IMR-90 (cell line): ENCODE results near the gene SDR39U1. TPM values are rescaled to one million over a fixed set of nuclear protein-coding genes. Genes with fewer than 3 reads are reported as not detected.

ENCODE experiments used
- ATAC-seq: fragments of 200-7000 bp; cut with Tn5 transposase; 2 replicates; pipeline ENCODE4 v1.9.1; 2020; ENCODE audit warnings: low read depth, mild to moderate bottlenecking, moderate library complexity
- Bru-seq: library from RNA; stranded (reverse); fragments of 400-500 nt; gene quantifications from one replicate; lab custom pipeline; 2021; lab: Mats Ljungman, UMichigan
- BruChase-seq, 2 experiments: library from RNA; stranded (reverse); fragments of 400-500 nt; gene quantifications; one replicate each; lab custom pipeline; 2021; lab: Mats Ljungman, UMichigan
- BruUV-seq: library from RNA; stranded (reverse); fragments of 400-500 nt; replicated peaks from 2 replicates; lab custom pipeline; 2021; lab: Mats Ljungman, UMichigan
- CTCF ChIA-PET: fragments of 300-600 bp; formaldehyde crosslinking; extraction: SDS; loops from one replicate; lab custom pipeline; 2021; ENCODE audit warnings: antibody characterized with exemption; lab: Yijun Ruan, JAX
- POLR2A ChIA-PET: fragments of 300-600 bp; sonication (Branson Sonifier 250); formaldehyde crosslinking; loops from one replicate; lab custom pipeline; 2022; ENCODE audit warnings: antibody characterized with exemption; ENCODE audit not compliant: unreplicated experiment; lab: Charles Lee
- DNase-seq: peaks from one replicate; pipeline ENCODE4 v3.0.0; 2013
- H2AFZ ChIP-seq: replicated peaks from 2 replicates; pipeline ENCODE3; 2013; ENCODE audit warnings: low read length, mild to moderate bottlenecking; ENCODE audit not compliant: poor library complexity
- H2AK5ac ChIP-seq: 2 replicates; pipeline ENCODE4 v1.6.1; 2013; ENCODE audit warnings: low read depth, low read length, inconsistent platforms
- H2AK9ac ChIP-seq: replicated peaks from 2 replicates; pipeline ENCODE3; 2013; ENCODE audit warnings: mild to moderate bottlenecking, low read depth, low read length, moderate library complexity; ENCODE audit not compliant: poor library complexity
- H2BK120ac ChIP-seq: 2 replicates; pipeline ENCODE4 v1.6.1; 2013; ENCODE audit warnings: low read depth, low read length, inconsistent platforms
- H2BK15ac ChIP-seq: 3 replicates; pipeline ENCODE4 v1.6.1; 2013; ENCODE audit warnings: low read depth, low read length, inconsistent platforms
- H2BK20ac ChIP-seq: 2 replicates; pipeline ENCODE4 v1.6.1; 2013; ENCODE audit warnings: low read depth, mild to moderate bottlenecking, inconsistent platforms, low read length, moderate library complexity
- H2BK5ac ChIP-seq: 2 replicates; pipeline ENCODE4 v1.6.1; 2013; ENCODE audit warnings: mild to moderate bottlenecking, low read depth, low read length, inconsistent platforms; ENCODE audit not compliant: poor library complexity, severe bottlenecking
- H3K14ac ChIP-seq: replicated peaks from 2 replicates; pipeline ENCODE4 v1.6.1; 2013; ENCODE audit warnings: low read depth, low read length, inconsistent platforms
- H3K18ac ChIP-seq: 2 replicates; pipeline ENCODE4 v1.6.1; 2013; ENCODE audit warnings: low read depth, low read length, control low read depth
- H3K23ac ChIP-seq: 2 replicates; pipeline ENCODE4 v1.6.1; 2013; ENCODE audit warnings: low read depth, low read length, inconsistent platforms
- H3K27ac ChIP-seq: 2 replicates; pipeline ENCODE4 v1.5.1; 2013; ENCODE audit warnings: mild to moderate bottlenecking, control low read depth, low read length; ENCODE audit not compliant: insufficient read depth
- H3K27me3 ChIP-seq: 2 replicates; pipeline ENCODE4 v1.6.1; 2013; ENCODE audit warnings: low read length; ENCODE audit not compliant: control insufficient read depth, insufficient read depth
- H3K36me3 ChIP-seq: 2 replicates; pipeline ENCODE4 v1.6.1; 2013; ENCODE audit warnings: low read length, mixed read lengths; ENCODE audit not compliant: control insufficient read depth, insufficient read depth
- H3K4ac ChIP-seq: 2 replicates; pipeline ENCODE4 v1.6.1; 2013; ENCODE audit warnings: low read depth, low read length, inconsistent platforms
- H3K4me1 ChIP-seq: 2 replicates; pipeline ENCODE4 v1.6.1; 2013; ENCODE audit warnings: low read length, mixed read lengths; ENCODE audit not compliant: control insufficient read depth, insufficient read depth
- H3K4me2 ChIP-seq: 2 replicates; pipeline ENCODE4 v1.6.1; 2013; ENCODE audit warnings: low read depth, mild to moderate bottlenecking, control low read depth, low read length, moderate library complexity
- H3K4me3 ChIP-seq: 2 replicates; pipeline ENCODE4 v1.5.1; 2013; ENCODE audit warnings: low read depth, mild to moderate bottlenecking, control low read depth, low read length, moderate library complexity; ENCODE audit not compliant: insufficient read depth
- H3K56ac ChIP-seq: 2 replicates; pipeline ENCODE4 v1.6.1; 2013; ENCODE audit warnings: low read length, inconsistent platforms; ENCODE audit not compliant: insufficient read depth; ENCODE audit errors: extremely low read depth
- H3K79me1 ChIP-seq, 2 experiments: 2 replicates each; pipeline ENCODE4 v1.6.1; 2013; ENCODE audit warnings: low read length in 2 of 2, inconsistent platforms in 1 of 2, low read depth in 1 of 2
- H3K9ac ChIP-seq: 2 replicates; pipeline ENCODE4 v1.6.1; 2013; ENCODE audit warnings: low read depth, low read length, control low read depth
- H3K9me1 ChIP-seq: 2 replicates; pipeline ENCODE4 v1.6.1; 2013; ENCODE audit warnings: low read length, inconsistent platforms; ENCODE audit not compliant: insufficient read depth
- H3K9me3 ChIP-seq: 2 replicates; pipeline ENCODE4 v1.6.1; 2013; ENCODE audit warnings: low read length; ENCODE audit not compliant: control insufficient read depth, insufficient read depth
- H4K20me1 ChIP-seq: 2 replicates; pipeline ENCODE4 v1.6.1; 2013; ENCODE audit warnings: low read length, inconsistent platforms; ENCODE audit not compliant: insufficient read depth
- H4K5ac ChIP-seq: 2 replicates; pipeline ENCODE4 v1.6.1; 2013; ENCODE audit warnings: mild to moderate bottlenecking, low read depth, low read length, control low read depth
- H4K8ac ChIP-seq, 2 experiments: 2 replicates each; pipeline ENCODE4 v1.6.1; 2013; ENCODE audit warnings: low read depth in 2 of 2, low read length in 2 of 2, control low read depth in 1 of 2, inconsistent platforms in 1 of 2
- H4K91ac ChIP-seq: 2 replicates; pipeline ENCODE4 v1.6.1; 2013; ENCODE audit warnings: low read depth, low read length, inconsistent platforms; ENCODE audit not compliant: insufficient read depth
- NFE2L2 ChIP-seq: fragments of 150-350 bp; IDR thresholded peaks from 2 replicates; pipeline ENCODE4 v1.6.1; 2016; ENCODE audit warnings: low read depth, mild to moderate bottlenecking, low read length
- POLR2A ChIP-seq: IDR thresholded peaks from 2 replicates; pipeline ENCODE4 v1.6.1; 2012; ENCODE audit warnings: mild to moderate bottlenecking, low read depth, low read length
- RCOR1 ChIP-seq: IDR thresholded peaks from 2 replicates; pipeline ENCODE4 v1.6.1; 2012; ENCODE audit warnings: mild to moderate bottlenecking, low read length, improper control_type of control experiment; ENCODE audit not compliant: insufficient replicate concordance
- RFX5 ChIP-seq: IDR thresholded peaks from 2 replicates; pipeline ENCODE4 v1.8.0; 2012; ENCODE audit warnings: low read depth, mild to moderate bottlenecking, low read length, moderate library complexity
- SMC3 ChIP-seq: fragments of 150-350 bp; IDR thresholded peaks from 2 replicates; pipeline ENCODE4 v1.6.1; 2016; ENCODE audit warnings: low read depth, mild to moderate bottlenecking, antibody characterized with exemption, low read length, moderate library complexity
- WGBS, 2 experiments: methylation state at CpG; one replicate each; pipeline versions ENCODE4 v1.1.5 to v1.1.7; 2013; ENCODE audit warnings: missing lambda C conversion rate in 2 of 2; ENCODE audit not compliant: insufficient read length in 1 of 2; ENCODE audit errors: extremely low coverage in 2 of 2; 5-methylcytosine and 5-hydroxymethylcytosine counted together
- dilution Hi-C: fragments of 300-500 bp; cut with HindIII; formaldehyde crosslinking; loops from one replicate; pipeline ENCODE4 v1.14.3; 2018; ENCODE audit warnings: low sequenced_read_pairs; ENCODE audit not compliant: unreplicated experiment
- in situ Hi-C: fragments of 300-500 bp; cut with MboI; formaldehyde crosslinking; loops from 3 replicates; pipeline ENCODE4 v1.14.3; 2019; ENCODE audit warnings: low sequenced_read_pairs, inconsistent platforms, mixed read lengths
- intact Hi-C: fragments of 100-400 bp; cut with micrococcal nuclease; formaldehyde crosslinking; loops from 2 replicates; pipeline ENCODE4 v1.10.0; 2022
- long read RNA-seq: library from polyadenylated mRNA; unstranded; transcript quantifications from one replicate; pipeline ENCODE4 v2.0.0, GENCODE V29; 2021; ENCODE audit not compliant: unreplicated experiment
- polyA plus RNA-seq, 3 experiments: library from polyadenylated mRNA; depleted of rRNA; stranded (reverse); fragments of >200 nt; gene quantifications; 2 replicates each; pipeline ENCODE4 v1.2.3, GENCODE V29; 2012; ENCODE audit warnings: low replicate concordance in 1 of 3
- total RNA-seq: library from RNA; depleted of rRNA; stranded (reverse); fragments of >200 nt; gene quantifications from 2 replicates; pipeline ENCODE4 v1.2.3, GENCODE V29; 2012; rRNA removed
- TF ChIP-seq, protein P1 (sequence below): fragments of 150-350 bp; IDR thresholded peaks from 2 replicates; pipeline ENCODE4 v1.6.1; 2017; ENCODE audit warnings: mild to moderate bottlenecking, antibody characterized with exemption, low read length, low read depth
- TF ChIP-seq, protein P2 (sequence below): conservative IDR thresholded peaks from 2 replicates; pipeline ENCODE4 v1.5.1; 2012; ENCODE audit warnings: mild to moderate bottlenecking, low read depth, low read length, improper control_type of control experiment
- TF ChIP-seq, protein P3 (sequence below): fragments of 150-350 bp; IDR thresholded peaks from 2 replicates; pipeline ENCODE4 v1.6.1; 2016; ENCODE audit warnings: low read depth, mild to moderate bottlenecking, low read length, moderate library complexity, borderline replicate concordance

The SDR39U1 gene, protein sequence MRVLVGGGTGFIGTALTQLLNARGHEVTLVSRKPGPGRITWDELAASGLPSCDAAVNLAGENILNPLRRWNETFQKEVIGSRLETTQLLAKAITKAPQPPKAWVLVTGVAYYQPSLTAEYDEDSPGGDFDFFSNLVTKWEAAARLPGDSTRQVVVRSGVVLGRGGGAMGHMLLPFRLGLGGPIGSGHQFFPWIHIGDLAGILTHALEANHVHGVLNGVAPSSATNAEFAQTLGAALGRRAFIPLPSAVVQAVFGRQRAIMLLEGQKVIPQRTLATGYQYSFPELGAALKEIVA
- total RNA-seq: 5.0 and 7.5 TPM in 2 replicates
- polyA plus RNA-seq (2012; rRNA removed): 46.3 and 50.4 TPM in 2 replicates
- 32.8 and 36.4 TPM in 2 replicates for polyA plus RNA-seq (2012; cell fraction: cytosol; rRNA removed)
- 229 and 384 TPM in 2 replicates for polyA plus RNA-seq (2012; cell fraction: nucleus; rRNA removed; ENCODE audit: low replicate concordance)
- Bru-seq, nascent RNA: percentile 64 among the genes with signal in this experiment
- percentile 63 among the genes with signal in this experiment for BruChase-seq, experiment 1, labeled RNA remaining after a 6-hour chase
- percentile 58 among the genes with signal in this experiment for BruChase-seq, experiment 2, labeled RNA remaining after a 2-hour chase
- long read RNA-seq, transcript SDR39U1-218 (3 exons, 1,960 nt): minor isoform, 5 of 38 reads
- long read RNA-seq, transcript SDR39U1-205 (2 exons, 648 nt): major isoform, 14 of 38 reads
- long read RNA-seq, partial matches to known transcripts: 0 of 38 reads
- long read RNA-seq, other reads (novel, unspliced or antisense): 10 of 38 reads

DNA sequence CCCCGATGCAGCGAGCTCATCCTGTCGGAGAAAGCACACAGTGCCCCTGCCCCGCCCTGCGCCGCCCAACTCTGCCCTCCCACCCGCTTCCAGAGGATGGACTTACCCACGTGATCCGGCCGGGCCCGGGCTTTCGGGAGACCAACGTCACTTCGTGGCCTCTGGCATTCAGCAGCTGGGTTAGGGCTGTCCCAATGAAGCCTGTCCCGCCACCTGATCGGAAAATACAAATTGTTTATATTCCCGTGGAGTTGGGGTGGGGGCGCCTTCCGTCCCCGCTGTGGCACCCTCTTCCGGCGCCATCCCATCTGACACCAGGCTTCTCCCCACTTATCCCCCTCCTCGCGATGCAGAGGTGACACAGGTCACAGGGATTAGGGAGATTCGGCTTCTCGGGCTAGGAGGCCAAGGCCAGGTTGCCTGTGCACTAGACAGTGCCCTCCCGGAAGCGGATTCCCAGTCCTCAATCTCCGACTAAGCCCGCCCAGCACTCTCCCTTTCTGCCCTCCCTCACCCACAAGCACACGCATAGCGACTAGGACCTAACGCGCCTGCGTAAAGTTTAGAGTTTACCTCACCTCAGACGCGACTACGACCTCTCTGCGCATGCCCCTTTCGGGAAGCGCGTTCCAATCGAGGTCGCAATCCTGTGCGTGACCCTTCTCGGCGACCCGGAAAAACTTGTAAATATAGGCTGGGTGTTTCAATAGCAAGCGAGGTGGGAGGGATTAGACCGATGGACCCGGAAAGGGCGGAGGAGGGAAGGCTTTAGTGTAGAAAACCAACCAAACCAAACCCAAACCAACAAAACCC is at the start of gene SDR39U1:
TSS of gene SDR39U1 (minus strand) at position 537 of the 813 bp plus-strand sequence. CDS start at position 530, 7 bp downstream.
- Histone ChIP-seq H2AK5ac (peak within 1 kb of the TSS; percentile 84), H3K14ac (peak within 1 kb of the TSS; percentile 96), H3K23ac (peak within 1 kb of the TSS; percentile 92), H2AK9ac (peak within 1 kb of the TSS; percentile 97), H3K4me3 (peak within 1 kb of the TSS; percentile 54), H4K5ac (peak within 1 kb of the TSS; percentile 86), H2BK20ac (no peak within 1 kb of the TSS), H4K20me1 (peaks cover 6% of the 10 kb centered on the region; the same call in 1 of the 2 replicates), H3K4ac (peak within 1 kb of the TSS; percentile 97), H4K8ac (peak within 1 kb of the TSS; percentile 95 to 99), H2AFZ (peak within 1 kb of the TSS; percentile 94), H4K91ac (peak within 1 kb of the TSS; percentile 97), H3K27me3 (no peaks in the 10 kb centered on the region), H2BK120ac (peak within 1 kb of the TSS; percentile 62), H3K79me1 (peaks cover 14 to 38% of the 10 kb centered on the region in 2 experiments; a peak in 3 of 4 replicates), H3K9me3 (no peaks in the 10 kb centered on the region), H2BK15ac (peak within 1 kb of the TSS; percentile 42; the same call in 1 of the 3 replicates), H2BK5ac (peak within 1 kb of the TSS; percentile 90), H3K4me2 (peak within 1 kb of the TSS; percentile 96), H3K4me1 (peaks cover 2% of the 10 kb centered on the region), H3K18ac (peak within 1 kb of the TSS; percentile 80), H3K27ac (peak within 1 kb of the TSS; percentile 91), H3K36me3 (peaks cover 28% of the 10 kb centered on the region), H3K9me1 (no peaks in the 10 kb centered on the region), H3K56ac (peak within 1 kb of the TSS; percentile 93), H3K9ac (peak within 1 kb of the TSS; percentile 87)
- ChIA-PET POLR2A (interaction anchor here (0.6 to 0.9 kb wide), 3 partner anchors 12 to 287 kb away, joined by 3 to 5 read pairs (median 3); partner anchors contain the start of genes CBLN3 and KHNYN), CTCF (interaction anchor here (0.5 to 2.0 kb wide), 8 partner anchors 11 to 297 kb away, joined by 3 to 12 read pairs (median 3); no protein-coding TSS in a partner anchor)
- peak; percentile 92 for ATAC-seq
- intact Hi-C loops: no loop called here
- WGBS, 2 experiments: 0% methylated on average over 7 of the region's 52 CpGs; no CpG with 5 or more reads in 1 of the 2 experiments
- BruUV-seq: no TSS peak
- DNase-seq: peak; percentile 99
- dilution Hi-C loops: no loop called here
- in situ Hi-C loops: loop anchor here (25.0 kb wide), 1 partner anchor 1130 kb away; the partner anchor contains the start of genes BCL2L2, PABPN1 and PPP1R3E
- TF ChIP-seq SMC3 (no peak), RCOR1 (no peak), POLR2A (peak; percentile 92), NFE2L2 (no peak), RFX5 (no peak)
- TF ChIP-seq, protein P1, sequence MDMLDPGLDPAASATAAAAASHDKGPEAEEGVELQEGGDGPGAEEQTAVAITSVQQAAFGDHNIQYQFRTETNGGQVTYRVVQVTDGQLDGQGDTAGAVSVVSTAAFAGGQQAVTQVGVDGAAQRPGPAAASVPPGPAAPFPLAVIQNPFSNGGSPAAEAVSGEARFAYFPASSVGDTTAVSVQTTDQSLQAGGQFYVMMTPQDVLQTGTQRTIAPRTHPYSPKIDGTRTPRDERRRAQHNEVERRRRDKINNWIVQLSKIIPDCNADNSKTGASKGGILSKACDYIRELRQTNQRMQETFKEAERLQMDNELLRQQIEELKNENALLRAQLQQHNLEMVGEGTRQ: peak; percentile 92
- TF ChIP-seq, protein P2, sequence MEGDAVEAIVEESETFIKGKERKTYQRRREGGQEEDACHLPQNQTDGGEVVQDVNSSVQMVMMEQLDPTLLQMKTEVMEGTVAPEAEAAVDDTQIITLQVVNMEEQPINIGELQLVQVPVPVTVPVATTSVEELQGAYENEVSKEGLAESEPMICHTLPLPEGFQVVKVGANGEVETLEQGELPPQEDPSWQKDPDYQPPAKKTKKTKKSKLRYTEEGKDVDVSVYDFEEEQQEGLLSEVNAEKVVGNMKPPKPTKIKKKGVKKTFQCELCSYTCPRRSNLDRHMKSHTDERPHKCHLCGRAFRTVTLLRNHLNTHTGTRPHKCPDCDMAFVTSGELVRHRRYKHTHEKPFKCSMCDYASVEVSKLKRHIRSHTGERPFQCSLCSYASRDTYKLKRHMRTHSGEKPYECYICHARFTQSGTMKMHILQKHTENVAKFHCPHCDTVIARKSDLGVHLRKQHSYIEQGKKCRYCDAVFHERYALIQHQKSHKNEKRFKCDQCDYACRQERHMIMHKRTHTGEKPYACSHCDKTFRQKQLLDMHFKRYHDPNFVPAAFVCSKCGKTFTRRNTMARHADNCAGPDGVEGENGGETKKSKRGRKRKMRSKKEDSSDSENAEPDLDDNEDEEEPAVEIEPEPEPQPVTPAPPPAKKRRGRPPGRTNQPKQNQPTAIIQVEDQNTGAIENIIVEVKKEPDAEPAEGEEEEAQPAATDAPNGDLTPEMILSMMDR: no peak
- TF ChIP-seq, protein P3, sequence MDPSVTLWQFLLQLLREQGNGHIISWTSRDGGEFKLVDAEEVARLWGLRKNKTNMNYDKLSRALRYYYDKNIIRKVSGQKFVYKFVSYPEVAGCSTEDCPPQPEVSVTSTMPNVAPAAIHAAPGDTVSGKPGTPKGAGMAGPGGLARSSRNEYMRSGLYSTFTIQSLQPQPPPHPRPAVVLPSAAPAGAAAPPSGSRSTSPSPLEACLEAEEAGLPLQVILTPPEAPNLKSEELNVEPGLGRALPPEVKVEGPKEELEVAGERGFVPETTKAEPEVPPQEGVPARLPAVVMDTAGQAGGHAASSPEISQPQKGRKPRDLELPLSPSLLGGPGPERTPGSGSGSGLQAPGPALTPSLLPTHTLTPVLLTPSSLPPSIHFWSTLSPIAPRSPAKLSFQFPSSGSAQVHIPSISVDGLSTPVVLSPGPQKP: no peak
